ENCODE data around the gene FAM13A. TPM values are rescaled to one million over a fixed set of nuclear protein-coding genes. Genes with fewer than 3 reads are reported as not detected.

Gene FAM13A
- polyA plus RNA-seq, 1 donor from 2014 or later: 4.0 TPM

DNA sequence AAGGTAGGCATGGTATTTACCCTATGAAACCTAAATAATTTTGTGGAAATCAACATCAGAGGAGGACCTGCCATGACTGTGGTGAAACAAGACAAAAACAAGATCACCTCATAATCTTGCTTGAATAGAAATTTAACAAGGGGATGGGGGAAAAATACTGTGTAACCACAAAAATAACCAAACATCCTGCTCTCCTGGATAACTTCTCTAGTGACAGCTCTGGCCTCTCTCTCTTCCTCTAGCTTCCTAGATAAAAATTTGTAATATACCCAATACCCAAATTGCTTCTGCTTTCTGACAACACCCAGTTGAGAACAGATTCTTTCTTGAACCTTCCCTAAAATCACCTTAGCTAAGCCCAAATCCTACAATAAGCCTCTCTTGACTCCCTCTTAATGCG is 42.5 kb upstream of the FAM13A start:
- Histone ChIP-seq H3F3A (ENCODE audit: insufficient read depth, low read length, poor library complexity, severe bottlenecking) (no peaks in the 10 kb centered on the region), H3K36me3 (ENCODE audit: insufficient read depth, low read length) (no peaks in the 10 kb centered on the region), H3K79me2 (replicated peaks; ENCODE audit: insufficient read depth, low read length) (no peaks in the 10 kb centered on the region), H4K20me1 (ENCODE audit: insufficient read depth) (no peaks in the 10 kb centered on the region), H3K9me2 (ENCODE audit: insufficient read depth, low read length) (no peaks in the 10 kb centered on the region), H2AFZ (ENCODE audit: low read depth, low read length) (no peak overlapping the region), H3K9me3 (ENCODE audit: low read length) (no peaks in the 10 kb centered on the region), H3K9ac (ENCODE audit: low read length) (no peak overlapping the region), H3K27me3 (ENCODE audit: insufficient read depth, low read depth, low read length) (no peaks in the 10 kb centered on the region), H3K27ac (ENCODE audit: low read length) (no peak overlapping the region), H3K4me3 (ENCODE audit: low read length) (no peak overlapping the region), H3K4me2 (ENCODE audit: low read length) (no peak overlapping the region)
- TF ChIP-seq, protein P1, sequence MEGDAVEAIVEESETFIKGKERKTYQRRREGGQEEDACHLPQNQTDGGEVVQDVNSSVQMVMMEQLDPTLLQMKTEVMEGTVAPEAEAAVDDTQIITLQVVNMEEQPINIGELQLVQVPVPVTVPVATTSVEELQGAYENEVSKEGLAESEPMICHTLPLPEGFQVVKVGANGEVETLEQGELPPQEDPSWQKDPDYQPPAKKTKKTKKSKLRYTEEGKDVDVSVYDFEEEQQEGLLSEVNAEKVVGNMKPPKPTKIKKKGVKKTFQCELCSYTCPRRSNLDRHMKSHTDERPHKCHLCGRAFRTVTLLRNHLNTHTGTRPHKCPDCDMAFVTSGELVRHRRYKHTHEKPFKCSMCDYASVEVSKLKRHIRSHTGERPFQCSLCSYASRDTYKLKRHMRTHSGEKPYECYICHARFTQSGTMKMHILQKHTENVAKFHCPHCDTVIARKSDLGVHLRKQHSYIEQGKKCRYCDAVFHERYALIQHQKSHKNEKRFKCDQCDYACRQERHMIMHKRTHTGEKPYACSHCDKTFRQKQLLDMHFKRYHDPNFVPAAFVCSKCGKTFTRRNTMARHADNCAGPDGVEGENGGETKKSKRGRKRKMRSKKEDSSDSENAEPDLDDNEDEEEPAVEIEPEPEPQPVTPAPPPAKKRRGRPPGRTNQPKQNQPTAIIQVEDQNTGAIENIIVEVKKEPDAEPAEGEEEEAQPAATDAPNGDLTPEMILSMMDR (IDR thresholded peaks at IDR 0.05; ENCODE audit: poor library complexity, severe bottlenecking): no peak
- TF ChIP-seq TAF1 (IDR thresholded peaks at IDR 0.05; ENCODE audit: low read depth): no peak

DNA sequence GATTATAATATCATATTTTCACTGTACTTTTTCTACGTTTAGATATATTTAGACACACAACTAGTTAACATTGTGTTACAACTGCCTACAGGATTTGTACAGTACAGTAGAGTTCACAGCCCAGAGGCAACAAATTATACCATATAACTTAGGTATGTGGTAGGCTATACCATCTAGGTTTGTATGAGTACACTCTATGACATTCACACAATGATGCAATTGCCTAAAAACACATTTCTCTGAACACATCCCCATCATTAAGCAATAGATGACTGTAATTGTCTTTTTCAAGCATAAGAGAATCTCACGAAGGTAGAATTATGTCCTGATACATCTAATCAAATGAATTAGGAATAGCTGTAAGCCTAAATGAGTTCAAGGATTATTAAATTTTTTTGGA is 42.0 kb upstream of the FAM13A start:
- H3K4me2 ChIP-seq (ENCODE audit: low read length): no peak overlapping the region
- no peaks in the 10 kb centered on the region for H4K20me1 ChIP-seq (ENCODE audit: insufficient read depth)
- no peaks in the 10 kb centered on the region for H3K79me2 ChIP-seq (replicated peaks; ENCODE audit: insufficient read depth, low read length)
- H2AFZ ChIP-seq (ENCODE audit: low read depth, low read length): no peak overlapping the region
- H3K36me3 ChIP-seq (ENCODE audit: insufficient read depth, low read length): no peaks in the 10 kb centered on the region
- no peaks in the 10 kb centered on the region for H3K9me3 ChIP-seq (ENCODE audit: low read length)
- H3K9me2 ChIP-seq (ENCODE audit: insufficient read depth, low read length): no peaks in the 10 kb centered on the region
- H3K4me3 ChIP-seq (ENCODE audit: low read length): no peak overlapping the region
- no peak for TF ChIP-seq TAF1 (IDR thresholded peaks at IDR 0.05; ENCODE audit: low read depth)
- no peak for TF ChIP-seq MXI1 (conservative IDR thresholded peaks at IDR 0.05; ENCODE audit: poor library complexity, severe bottlenecking)
- TF ChIP-seq RAD21 (conservative IDR thresholded peaks at IDR 0.05): no peak
- TF ChIP-seq EZH2 (IDR thresholded peaks at IDR 0.05; ENCODE audit: borderline replicate concordance, insufficient read depth, low read length, poor library complexity, severe bottlenecking): no peak
- TF ChIP-seq EP300 (conservative IDR thresholded peaks at IDR 0.05; ENCODE audit: poor library complexity, severe bottlenecking): no peak
- no peak for TF ChIP-seq SMC3 (conservative IDR thresholded peaks at IDR 0.05; ENCODE audit: poor library complexity)
- TF ChIP-seq POLR2AphosphoS5 (IDR thresholded peaks at IDR 0.05): no peak
- TF ChIP-seq, protein P2, sequence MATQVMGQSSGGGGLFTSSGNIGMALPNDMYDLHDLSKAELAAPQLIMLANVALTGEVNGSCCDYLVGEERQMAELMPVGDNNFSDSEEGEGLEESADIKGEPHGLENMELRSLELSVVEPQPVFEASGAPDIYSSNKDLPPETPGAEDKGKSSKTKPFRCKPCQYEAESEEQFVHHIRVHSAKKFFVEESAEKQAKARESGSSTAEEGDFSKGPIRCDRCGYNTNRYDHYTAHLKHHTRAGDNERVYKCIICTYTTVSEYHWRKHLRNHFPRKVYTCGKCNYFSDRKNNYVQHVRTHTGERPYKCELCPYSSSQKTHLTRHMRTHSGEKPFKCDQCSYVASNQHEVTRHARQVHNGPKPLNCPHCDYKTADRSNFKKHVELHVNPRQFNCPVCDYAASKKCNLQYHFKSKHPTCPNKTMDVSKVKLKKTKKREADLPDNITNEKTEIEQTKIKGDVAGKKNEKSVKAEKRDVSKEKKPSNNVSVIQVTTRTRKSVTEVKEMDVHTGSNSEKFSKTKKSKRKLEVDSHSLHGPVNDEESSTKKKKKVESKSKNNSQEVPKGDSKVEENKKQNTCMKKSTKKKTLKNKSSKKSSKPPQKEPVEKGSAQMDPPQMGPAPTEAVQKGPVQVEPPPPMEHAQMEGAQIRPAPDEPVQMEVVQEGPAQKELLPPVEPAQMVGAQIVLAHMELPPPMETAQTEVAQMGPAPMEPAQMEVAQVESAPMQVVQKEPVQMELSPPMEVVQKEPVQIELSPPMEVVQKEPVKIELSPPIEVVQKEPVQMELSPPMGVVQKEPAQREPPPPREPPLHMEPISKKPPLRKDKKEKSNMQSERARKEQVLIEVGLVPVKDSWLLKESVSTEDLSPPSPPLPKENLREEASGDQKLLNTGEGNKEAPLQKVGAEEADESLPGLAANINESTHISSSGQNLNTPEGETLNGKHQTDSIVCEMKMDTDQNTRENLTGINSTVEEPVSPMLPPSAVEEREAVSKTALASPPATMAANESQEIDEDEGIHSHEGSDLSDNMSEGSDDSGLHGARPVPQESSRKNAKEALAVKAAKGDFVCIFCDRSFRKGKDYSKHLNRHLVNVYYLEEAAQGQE (IDR thresholded peaks at IDR 0.05; ENCODE audit: borderline replicate concordance): no peak
- TF ChIP-seq, protein P1 (IDR thresholded peaks at IDR 0.05; ENCODE audit: poor library complexity, severe bottlenecking): no peak
- H3K27me3 ChIP-seq (ENCODE audit: insufficient read depth, low read depth, low read length): no peaks in the 10 kb centered on the region
- H3K9ac ChIP-seq (ENCODE audit: low read length): no peak overlapping the region
- no peak overlapping the region for H3K27ac ChIP-seq (ENCODE audit: low read length)
- no peaks in the 10 kb centered on the region for H3F3A ChIP-seq (ENCODE audit: insufficient read depth, low read length, poor library complexity, severe bottlenecking)
